ENCODE measurements around the gene MGAT4B. TPM values are rescaled to one million over a fixed set of nuclear protein-coding genes. Genes with fewer than 3 reads are reported as not detected.
A peak's percentile ranks its signal among the peaks of the same experiment; 100 is the strongest.

The MGAT4B gene
- total and polyA plus RNA-seq, 4 donors, result 42.0 to 156 (median 83.7) TPM

DNA sequence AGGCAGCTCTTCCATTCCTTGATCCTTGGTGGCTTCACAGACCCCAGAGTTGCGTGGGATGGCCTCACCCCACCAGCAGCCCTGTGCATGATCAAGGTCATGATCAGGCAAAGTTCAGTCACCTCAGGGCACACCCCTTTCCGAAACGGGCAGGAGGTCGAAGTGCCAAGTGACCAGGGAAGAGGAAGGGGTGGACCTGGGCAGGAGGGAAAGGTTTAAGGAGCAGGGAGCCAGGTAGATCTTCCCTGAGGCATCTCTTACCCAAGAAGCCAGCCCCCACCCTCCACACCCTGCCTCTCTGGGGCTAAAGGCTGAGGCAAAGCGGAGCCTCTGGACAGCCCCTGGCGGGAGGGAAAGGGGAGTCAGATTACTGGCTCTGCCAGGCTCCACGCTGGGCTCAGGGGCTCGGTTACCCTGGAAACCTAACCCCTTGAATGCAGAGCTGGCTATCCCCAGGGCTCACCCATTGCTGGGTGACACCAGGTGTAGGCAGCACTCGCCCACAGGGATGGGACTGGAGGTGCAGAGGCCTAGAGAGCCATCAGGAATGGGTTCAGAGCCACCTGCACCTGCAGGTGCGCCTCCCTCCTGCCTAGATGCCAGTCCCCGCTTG is 3.6 kb downstream of the MGAT4B start:
- WGBS, result 31% methylated on average over 11 of the region's 11 CpGs
- no peak for DNase-seq (ENCODE audit: low spot score)
- TF ChIP-seq NR2F2 (IDR thresholded peaks at IDR 0.05) (no peak), JUND (IDR thresholded peaks at IDR 0.05) (peak in 1 of 2 donors; percentile 83), FOXA2 (IDR thresholded peaks at IDR 0.05) (peak; percentile 36), HNF4A (conservative IDR thresholded peaks at IDR 0.05) (peak; percentile 92 to 95), SP1 (IDR thresholded peaks at IDR 0.05) (peak; percentile 89), GABPA (IDR thresholded peaks at IDR 0.05 in 1 of 2, conservative IDR thresholded peaks at IDR 0.05 in 1 of 2) (peak in 1 of 2 donors; percentile 29), RXRA (IDR thresholded peaks at IDR 0.05) (peak; percentile 99 to 100), TAF1 (conservative IDR thresholded peaks at IDR 0.05) (no peak), FOXA1 (IDR thresholded peaks at IDR 0.05) (peak; percentile 6), YY1 (IDR thresholded peaks at IDR 0.05) (peak; percentile 65), EGR1 (IDR thresholded peaks at IDR 0.05; ENCODE audit: low read depth in 2 of 2) (peak in 1 of 2 donors; percentile 73), HNF4G (IDR thresholded peaks at IDR 0.05) (peak; percentile 67), RAD21 (IDR thresholded peaks at IDR 0.05) (peak; percentile 24 to 36)
- TF ChIP-seq, protein P1, sequence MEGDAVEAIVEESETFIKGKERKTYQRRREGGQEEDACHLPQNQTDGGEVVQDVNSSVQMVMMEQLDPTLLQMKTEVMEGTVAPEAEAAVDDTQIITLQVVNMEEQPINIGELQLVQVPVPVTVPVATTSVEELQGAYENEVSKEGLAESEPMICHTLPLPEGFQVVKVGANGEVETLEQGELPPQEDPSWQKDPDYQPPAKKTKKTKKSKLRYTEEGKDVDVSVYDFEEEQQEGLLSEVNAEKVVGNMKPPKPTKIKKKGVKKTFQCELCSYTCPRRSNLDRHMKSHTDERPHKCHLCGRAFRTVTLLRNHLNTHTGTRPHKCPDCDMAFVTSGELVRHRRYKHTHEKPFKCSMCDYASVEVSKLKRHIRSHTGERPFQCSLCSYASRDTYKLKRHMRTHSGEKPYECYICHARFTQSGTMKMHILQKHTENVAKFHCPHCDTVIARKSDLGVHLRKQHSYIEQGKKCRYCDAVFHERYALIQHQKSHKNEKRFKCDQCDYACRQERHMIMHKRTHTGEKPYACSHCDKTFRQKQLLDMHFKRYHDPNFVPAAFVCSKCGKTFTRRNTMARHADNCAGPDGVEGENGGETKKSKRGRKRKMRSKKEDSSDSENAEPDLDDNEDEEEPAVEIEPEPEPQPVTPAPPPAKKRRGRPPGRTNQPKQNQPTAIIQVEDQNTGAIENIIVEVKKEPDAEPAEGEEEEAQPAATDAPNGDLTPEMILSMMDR (IDR thresholded peaks at IDR 0.05; ENCODE audit: low read depth, low read length, missing input control), result no peak
- TF ChIP-seq, protein P2, sequence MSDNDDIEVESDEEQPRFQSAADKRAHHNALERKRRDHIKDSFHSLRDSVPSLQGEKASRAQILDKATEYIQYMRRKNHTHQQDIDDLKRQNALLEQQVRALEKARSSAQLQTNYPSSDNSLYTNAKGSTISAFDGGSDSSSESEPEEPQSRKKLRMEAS (IDR thresholded peaks at IDR 0.05), result no peak
- TF ChIP-seq, protein P3, sequence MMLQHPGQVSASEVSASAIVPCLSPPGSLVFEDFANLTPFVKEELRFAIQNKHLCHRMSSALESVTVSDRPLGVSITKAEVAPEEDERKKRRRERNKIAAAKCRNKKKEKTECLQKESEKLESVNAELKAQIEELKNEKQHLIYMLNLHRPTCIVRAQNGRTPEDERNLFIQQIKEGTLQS (IDR thresholded peaks at IDR 0.05), result no peak
- TF ChIP-seq, protein P4, sequence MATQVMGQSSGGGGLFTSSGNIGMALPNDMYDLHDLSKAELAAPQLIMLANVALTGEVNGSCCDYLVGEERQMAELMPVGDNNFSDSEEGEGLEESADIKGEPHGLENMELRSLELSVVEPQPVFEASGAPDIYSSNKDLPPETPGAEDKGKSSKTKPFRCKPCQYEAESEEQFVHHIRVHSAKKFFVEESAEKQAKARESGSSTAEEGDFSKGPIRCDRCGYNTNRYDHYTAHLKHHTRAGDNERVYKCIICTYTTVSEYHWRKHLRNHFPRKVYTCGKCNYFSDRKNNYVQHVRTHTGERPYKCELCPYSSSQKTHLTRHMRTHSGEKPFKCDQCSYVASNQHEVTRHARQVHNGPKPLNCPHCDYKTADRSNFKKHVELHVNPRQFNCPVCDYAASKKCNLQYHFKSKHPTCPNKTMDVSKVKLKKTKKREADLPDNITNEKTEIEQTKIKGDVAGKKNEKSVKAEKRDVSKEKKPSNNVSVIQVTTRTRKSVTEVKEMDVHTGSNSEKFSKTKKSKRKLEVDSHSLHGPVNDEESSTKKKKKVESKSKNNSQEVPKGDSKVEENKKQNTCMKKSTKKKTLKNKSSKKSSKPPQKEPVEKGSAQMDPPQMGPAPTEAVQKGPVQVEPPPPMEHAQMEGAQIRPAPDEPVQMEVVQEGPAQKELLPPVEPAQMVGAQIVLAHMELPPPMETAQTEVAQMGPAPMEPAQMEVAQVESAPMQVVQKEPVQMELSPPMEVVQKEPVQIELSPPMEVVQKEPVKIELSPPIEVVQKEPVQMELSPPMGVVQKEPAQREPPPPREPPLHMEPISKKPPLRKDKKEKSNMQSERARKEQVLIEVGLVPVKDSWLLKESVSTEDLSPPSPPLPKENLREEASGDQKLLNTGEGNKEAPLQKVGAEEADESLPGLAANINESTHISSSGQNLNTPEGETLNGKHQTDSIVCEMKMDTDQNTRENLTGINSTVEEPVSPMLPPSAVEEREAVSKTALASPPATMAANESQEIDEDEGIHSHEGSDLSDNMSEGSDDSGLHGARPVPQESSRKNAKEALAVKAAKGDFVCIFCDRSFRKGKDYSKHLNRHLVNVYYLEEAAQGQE (IDR thresholded peaks at IDR 0.05), result no peak
- TF ChIP-seq, protein P5, sequence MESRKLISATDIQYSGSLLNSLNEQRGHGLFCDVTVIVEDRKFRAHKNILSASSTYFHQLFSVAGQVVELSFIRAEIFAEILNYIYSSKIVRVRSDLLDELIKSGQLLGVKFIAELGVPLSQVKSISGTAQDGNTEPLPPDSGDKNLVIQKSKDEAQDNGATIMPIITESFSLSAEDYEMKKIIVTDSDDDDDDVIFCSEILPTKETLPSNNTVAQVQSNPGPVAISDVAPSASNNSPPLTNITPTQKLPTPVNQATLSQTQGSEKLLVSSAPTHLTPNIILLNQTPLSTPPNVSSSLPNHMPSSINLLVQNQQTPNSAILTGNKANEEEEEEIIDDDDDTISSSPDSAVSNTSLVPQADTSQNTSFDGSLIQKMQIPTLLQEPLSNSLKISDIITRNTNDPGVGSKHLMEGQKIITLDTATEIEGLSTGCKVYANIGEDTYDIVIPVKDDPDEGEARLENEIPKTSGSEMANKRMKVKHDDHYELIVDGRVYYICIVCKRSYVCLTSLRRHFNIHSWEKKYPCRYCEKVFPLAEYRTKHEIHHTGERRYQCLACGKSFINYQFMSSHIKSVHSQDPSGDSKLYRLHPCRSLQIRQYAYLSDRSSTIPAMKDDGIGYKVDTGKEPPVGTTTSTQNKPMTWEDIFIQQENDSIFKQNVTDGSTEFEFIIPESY (IDR thresholded peaks at IDR 0.05), result no peak
- Histone ChIP-seq H3K9me3 (ENCODE audit: control insufficient read depth in 4 of 4, low read length in 3 of 4) (no peaks in the 10 kb centered on the region), H3K27me3 (ENCODE audit: control insufficient read depth in 4 of 4, insufficient read depth in 4 of 4, low read length in 3 of 4) (no peaks in the 10 kb centered on the region), H3K36me3 (ENCODE audit: control insufficient read depth in 4 of 4, insufficient read depth in 3 of 4, low read depth in 1 of 4, low read length in 3 of 4) (peaks cover 15 to 24% (median 21%) of the 10 kb centered on the region in 4 donors), H3K4me3 (ENCODE audit: low read depth in 1 of 3, low read length in 3 of 3) (peak overlapping the region in 1 of 3 donors; percentile 33), H3K27ac (ENCODE audit: low read depth in 1 of 2, low read length in 2 of 2) (peak overlapping the region; percentile 78 to 89), H3K4me1 (ENCODE audit: control insufficient read depth in 4 of 4, insufficient read depth in 4 of 4, low read length in 3 of 4) (peaks cover 19 to 40% (median 32%) of the 10 kb centered on the region in 4 donors), H3K9ac (ENCODE audit: low read depth in 1 of 2, low read length in 2 of 2) (peak overlapping the region in 1 of 2 donors; percentile 13)
